Heart right ventricle (tissue), 16 donors: ENCODE measurements around the gene WDR31. TPM values are rescaled to one million over a fixed set of nuclear protein-coding genes. Genes with fewer than 3 reads are reported as not detected.

Experiments used
- ATAC-seq, 8 donors: fragments of 200-7000 bp; cut with Tn5 transposase; one replicate each; pipeline ENCODE4 v1.9.1; 2020; ENCODE audit warnings: mild to moderate bottlenecking in 8 of 8, moderate library complexity in 8 of 8, moderate number of reproducible peaks in 1 of 8
- DNase-seq, 2 donors: peaks; one replicate each; pipeline ENCODE4 v3.0.0-alpha.2; 2020
- H3K27ac ChIP-seq, 10 donors: fragments of 200-600 bp; sonication (generic) in 2 of 10; one replicate each; pipeline versions ENCODE4 v1.5.0 to v1.8.0; 2020 to 2022; ENCODE audit warnings: mild to moderate bottlenecking in 3 of 10
- H3K27me3 ChIP-seq, 7 donors: fragments of 200-600 bp; one replicate each; pipeline ENCODE4 v1.8.0; 2021 to 2022; ENCODE audit warnings: mild to moderate bottlenecking in 2 of 7
- H3K36me3 ChIP-seq, 9 donors: fragments of 200-600 bp; sonication (generic) in 1 of 9; one replicate each; pipeline versions ENCODE4 v1.5.0 to v1.8.0; 2020 to 2022; ENCODE audit warnings: mild to moderate bottlenecking in 2 of 9
- H3K4me1 ChIP-seq, 9 donors: fragments of 200-600 bp; sonication (generic) in 1 of 9; one replicate each; pipeline versions ENCODE4 v1.5.0 to v1.8.0; 2020 to 2022; ENCODE audit warnings: mild to moderate bottlenecking in 4 of 9
- H3K4me3 ChIP-seq, 10 donors: fragments of 200-600 bp; sonication (generic) in 2 of 10; one replicate each; pipeline versions ENCODE4 v1.5.0 to v1.8.0; 2020 to 2022; ENCODE audit warnings: mild to moderate bottlenecking in 7 of 10, moderate library complexity in 2 of 10
- H3K9me3 ChIP-seq, 11 donors: fragments of 200-600 bp in 10 of 11; sonication (generic) in 2 of 11; one replicate each; pipeline versions ENCODE4 v1.5.0 to v1.8.0; 2013 to 2022; ENCODE audit warnings: mild to moderate bottlenecking in 2 of 11, control low read depth in 1 of 11, moderate library complexity in 1 of 11
- WGBS, 2 donors: extraction: QIAGEN DNeasy Blood & Tissue Kit; methylation state at CpG; one replicate each; pipeline ENCODE4 v1.1.7; 2013; ENCODE audit warnings: inconsistent platforms in 1 of 2; 5-methylcytosine and 5-hydroxymethylcytosine counted together
- intact Hi-C, 10 donors: fragments of 100-400 bp; cut with DNase I; formaldehyde crosslinking; loops; one replicate each; pipeline versions ENCODE4 v1.11.1 to v1.14.2; 2022
- polyA plus RNA-seq, 2 donors: library from polyadenylated mRNA; stranded (reverse); fragments of 200-250 nt; gene quantifications; one replicate each; pipeline ENCODE4 v1.2.3, GENCODE V29; 2013
- total RNA-seq, 10 donors: library from RNA; stranded (reverse); fragmentation: NEBNext Ultra II Directional in 3 of 10; extraction: Animal tissue kit (Norgen Biotek cat#: 25700) in 3 of 10; gene quantifications; one replicate each; pipeline versions ENCODE4 v1.2.1 to v1.2.4, GENCODE V29; 2021 to 2023
- TF ChIP-seq, protein P1 (sequence below), 9 donors: fragments of 200-600 bp; sonication (generic) in 2 of 9; IDR thresholded peaks; one replicate each; pipeline versions ENCODE4 v1.5.0 to v1.8.0; 2021 to 2022; ENCODE audit warnings: antibody characterized with exemption in 9 of 9, mild to moderate bottlenecking in 5 of 9, moderate library complexity in 1 of 9
- donor health status: Arrhythmogenic right ventricular cardiomyopathy.
- donor health status: ischemic (EF 13 %, LVEDD 7.1; RV severe dilation, severe dysfunction).
- donor health status: healthy with polysubstance abuse.
- donor health status: DM: no; HTN: yes; CAD: no.
- donor health status: DM: no; HTN: no; CAD: no.
- donor health status: ischemic (EF 25% LVEDD 6.9; RV normal size, moderate dysfunction).
- donor health status: ischemic (EF 25% LVEDD 5.7; RV mildly dilated, moderate dysfunction).
- donor health status: healthy.
- donor health status: DM: yes; HTN: yes; CAD: no.
- donor health status: Ischemic cardiomyopathy.
- donor health status: ischemic (EF 35%, LVEDD 5.7; RV mildly dilated, moderate dysfunction).
- donor health status: nonischemic (EF 11% LVEDD 7.7; RV severe dilation, severe dysfunction).
- donor health status: DM: yes; HTN: yes; CAD: no.
- donor health status: PGD.
- donor health status: ischemic (EF 29% LVEDD 5.4; RV normal size, mild dysfunction).
- donor health status: nonischemic (EF 23%, LVEDD 6.1; RV moderate dilation, normal function).

WDR31 gene
- total and polyA plus RNA-seq, 12 donors, result 3.4 to 29.0 (median 18.1) TPM

GRCh38 chr9:113363336-113363735, 23.3 kb upstream of the WDR31 start:
- intact Hi-C loops, result no loop called here
- 80 to 82% methylated on average over 3 of the region's 3 CpGs for WGBS, 2 donors
- peaks cover 0 to 11% (median 0%) of the 10 kb centered on the region in 9 donors for H3K4me1 ChIP-seq
- no peaks in the 10 kb centered on the region for H3K27me3 ChIP-seq
- no peaks in the 10 kb centered on the region for H3K36me3 ChIP-seq
- TF ChIP-seq, protein P1, sequence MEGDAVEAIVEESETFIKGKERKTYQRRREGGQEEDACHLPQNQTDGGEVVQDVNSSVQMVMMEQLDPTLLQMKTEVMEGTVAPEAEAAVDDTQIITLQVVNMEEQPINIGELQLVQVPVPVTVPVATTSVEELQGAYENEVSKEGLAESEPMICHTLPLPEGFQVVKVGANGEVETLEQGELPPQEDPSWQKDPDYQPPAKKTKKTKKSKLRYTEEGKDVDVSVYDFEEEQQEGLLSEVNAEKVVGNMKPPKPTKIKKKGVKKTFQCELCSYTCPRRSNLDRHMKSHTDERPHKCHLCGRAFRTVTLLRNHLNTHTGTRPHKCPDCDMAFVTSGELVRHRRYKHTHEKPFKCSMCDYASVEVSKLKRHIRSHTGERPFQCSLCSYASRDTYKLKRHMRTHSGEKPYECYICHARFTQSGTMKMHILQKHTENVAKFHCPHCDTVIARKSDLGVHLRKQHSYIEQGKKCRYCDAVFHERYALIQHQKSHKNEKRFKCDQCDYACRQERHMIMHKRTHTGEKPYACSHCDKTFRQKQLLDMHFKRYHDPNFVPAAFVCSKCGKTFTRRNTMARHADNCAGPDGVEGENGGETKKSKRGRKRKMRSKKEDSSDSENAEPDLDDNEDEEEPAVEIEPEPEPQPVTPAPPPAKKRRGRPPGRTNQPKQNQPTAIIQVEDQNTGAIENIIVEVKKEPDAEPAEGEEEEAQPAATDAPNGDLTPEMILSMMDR (IDR thresholded peaks at IDR 0.05), result no peak
- no peak for DNase-seq
- no peak for ATAC-seq
- H3K4me3 ChIP-seq, result no peak overlapping the region
- no peaks in the 10 kb centered on the region for H3K9me3 ChIP-seq
- no peak overlapping the region for H3K27ac ChIP-seq

- H3K27me3 ChIP-seq, result no peaks in the 10 kb centered on the region
- H3K4me3 ChIP-seq, result no peak overlapping the region
- no peak overlapping the region for H3K27ac ChIP-seq
- peaks cover 0 to 7% (median 0%) of the 10 kb centered on the region in 9 donors for H3K4me1 ChIP-seq
- DNase-seq, result no peak
- TF ChIP-seq, protein P1 (IDR thresholded peaks at IDR 0.05), result no peak
- intact Hi-C loops, result no loop called here
- no peaks in the 10 kb centered on the region for H3K9me3 ChIP-seq
- H3K36me3 ChIP-seq, result no peaks in the 10 kb centered on the region
- WGBS, 2 donors, result 55 to 73% methylated on average over 7 of the region's 7 CpGs
- ATAC-seq, result no peak
Measured at GRCh38 chr9:113361304-113362018, 21.4 kb upstream of the WDR31 start.

DNA sequence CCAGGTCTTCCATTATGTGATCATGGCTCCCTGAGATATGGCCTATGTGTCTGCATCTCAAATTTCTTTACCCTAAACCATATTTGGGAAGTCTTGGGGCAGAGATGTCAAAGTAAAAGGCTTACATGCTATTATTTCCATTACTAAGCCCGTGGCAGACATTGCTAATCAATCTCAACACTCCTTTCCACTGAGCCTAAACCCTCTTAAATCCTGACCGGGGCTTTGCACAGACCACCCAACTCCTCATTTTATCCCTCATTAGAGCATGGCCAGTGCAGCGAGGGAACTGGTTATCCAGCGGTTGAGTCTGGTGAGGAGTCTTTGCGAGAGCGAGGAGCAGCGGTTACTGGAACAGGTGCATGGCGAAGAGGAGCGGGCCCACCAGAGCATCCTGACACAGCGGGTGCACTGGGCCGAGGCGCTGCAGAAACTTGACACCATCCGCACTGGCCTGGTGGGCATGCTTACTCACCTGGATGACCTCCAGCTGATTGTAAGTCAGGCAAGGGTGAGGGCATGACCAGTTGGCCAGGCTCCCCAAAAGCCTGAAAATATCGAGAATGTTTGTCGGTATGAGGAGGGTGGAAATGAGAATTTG, 20.3 kb upstream of the WDR31 start:
- intact Hi-C loops, result no loop called here
- Histone ChIP-seq H3K4me1 (peaks cover 0 to 5% (median 0%) of the 10 kb centered on the region in 9 donors), H3K4me3 (no peak overlapping the region), H3K9me3 (no peaks in the 10 kb centered on the region), H3K36me3 (no peaks in the 10 kb centered on the region), H3K27ac (no peak overlapping the region), H3K27me3 (no peaks in the 10 kb centered on the region)
- ATAC-seq (peak in 1 of 8 donors; percentile 62), DNase-seq (no peak)
- WGBS, 2 donors, result 88 to 89% methylated on average over 15 of the region's 15 CpGs
- TF ChIP-seq, protein P1 (IDR thresholded peaks at IDR 0.05), result no peak

DNA sequence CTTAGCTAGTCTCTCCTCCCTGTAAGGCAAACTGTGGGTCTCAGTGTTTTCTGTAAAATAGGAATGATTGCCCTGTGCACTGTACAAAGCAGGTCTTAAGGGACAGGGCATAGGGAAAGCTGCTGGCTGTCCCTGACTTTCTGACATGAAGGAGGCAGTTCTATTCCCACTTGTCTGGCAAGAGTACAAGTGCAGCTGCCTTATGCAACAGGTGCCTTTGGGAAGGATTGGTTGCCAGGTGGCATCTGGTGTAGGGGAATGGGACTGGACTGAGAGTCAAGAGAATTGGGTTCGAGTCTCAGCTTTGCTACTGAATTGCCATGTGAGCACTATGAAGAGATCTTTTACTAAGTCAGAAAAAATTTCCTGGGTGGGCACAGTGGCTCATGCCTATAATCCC, 19.3 kb upstream of the WDR31 start:
- ATAC-seq, result peak in 6 of 8 donors; percentile 37 to 73 (median 60)
- no peaks in the 10 kb centered on the region for H3K27me3 ChIP-seq
- no peaks in the 10 kb centered on the region for H3K36me3 ChIP-seq
- WGBS, 2 donors, result 72 to 86% methylated on average over 1 of the region's 1 CpG
- H3K4me1 ChIP-seq, result peaks cover 0 to 5% (median 0%) of the 10 kb centered on the region in 9 donors
- H3K9me3 ChIP-seq, result no peaks in the 10 kb centered on the region
- intact Hi-C loops, result loop anchor here in 2 of 10 donors (5.0 to 10.0 kb wide), 2 partner anchors 38 to 65 kb away; no protein-coding TSS in a partner anchor
- no peak overlapping the region for H3K27ac ChIP-seq
- TF ChIP-seq, protein P1 (IDR thresholded peaks at IDR 0.05), result no peak
- DNase-seq, result no peak
- H3K4me3 ChIP-seq, result no peak overlapping the region
